HFF-Myc (cell line): Measurements from ENCODE around the gene PPRC1.

ENCODE experiments used
- DNase-seq: peaks from one replicate; pipeline ENCODE4 v3.0.0-alpha.2; 2011; ENCODE audit warnings: low read depth; ENCODE audit errors: extremely low read depth
- H3K4me3 ChIP-seq: replicated peaks from 2 replicates; pipeline ENCODE4 v1.5.1; 2011; ENCODE audit warnings: low read depth, mild to moderate bottlenecking, control low read depth, low read length
- TF ChIP-seq, protein P1 (sequence below): IDR thresholded peaks from 2 replicates; pipeline ENCODE4 v1.5.1; 2012; ENCODE audit warnings: mild to moderate bottlenecking, low read depth, low read length, control low read depth; ENCODE audit errors: missing control alignments

Gene PPRC1

DNA sequence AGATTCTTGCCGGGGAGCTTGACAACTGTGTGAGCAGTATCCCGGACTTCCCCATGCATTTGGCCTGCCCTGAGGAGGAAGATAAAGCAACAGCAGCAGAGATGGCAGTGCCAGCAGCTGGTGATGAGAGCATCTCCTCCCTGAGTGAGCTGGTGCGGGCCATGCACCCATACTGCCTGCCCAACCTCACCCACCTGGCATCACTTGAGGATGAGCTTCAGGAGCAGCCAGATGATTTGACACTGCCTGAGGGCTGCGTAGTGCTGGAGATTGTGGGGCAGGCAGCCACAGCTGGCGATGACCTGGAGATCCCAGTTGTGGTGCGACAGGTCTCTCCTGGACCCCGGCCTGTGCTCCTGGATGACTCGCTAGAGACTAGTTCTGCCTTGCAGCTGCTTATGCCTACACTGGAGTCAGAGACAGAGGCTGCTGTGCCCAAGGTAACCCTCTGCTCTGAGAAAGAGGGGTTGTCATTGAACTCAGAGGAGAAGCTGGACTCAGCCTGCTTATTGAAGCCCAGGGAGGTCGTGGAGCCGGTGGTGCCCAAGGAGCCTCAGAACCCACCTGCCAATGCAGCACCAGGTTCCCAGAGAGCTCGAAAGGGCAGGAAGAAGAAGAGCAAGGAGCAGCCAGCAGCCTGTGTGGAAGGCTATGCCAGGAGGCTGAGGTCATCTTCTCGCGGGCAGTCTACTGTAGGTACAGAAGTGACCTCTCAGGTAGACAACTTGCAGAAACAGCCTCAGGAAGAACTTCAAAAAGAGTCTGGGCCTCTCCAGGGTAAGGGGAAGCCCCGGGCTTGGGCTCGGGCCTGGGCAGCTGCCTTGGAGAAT is 6.7 kb downstream of the PPRC1 start:
- DNase-seq: no peak
- H3K4me3 ChIP-seq: no peak overlapping the region
- TF ChIP-seq, protein P1, sequence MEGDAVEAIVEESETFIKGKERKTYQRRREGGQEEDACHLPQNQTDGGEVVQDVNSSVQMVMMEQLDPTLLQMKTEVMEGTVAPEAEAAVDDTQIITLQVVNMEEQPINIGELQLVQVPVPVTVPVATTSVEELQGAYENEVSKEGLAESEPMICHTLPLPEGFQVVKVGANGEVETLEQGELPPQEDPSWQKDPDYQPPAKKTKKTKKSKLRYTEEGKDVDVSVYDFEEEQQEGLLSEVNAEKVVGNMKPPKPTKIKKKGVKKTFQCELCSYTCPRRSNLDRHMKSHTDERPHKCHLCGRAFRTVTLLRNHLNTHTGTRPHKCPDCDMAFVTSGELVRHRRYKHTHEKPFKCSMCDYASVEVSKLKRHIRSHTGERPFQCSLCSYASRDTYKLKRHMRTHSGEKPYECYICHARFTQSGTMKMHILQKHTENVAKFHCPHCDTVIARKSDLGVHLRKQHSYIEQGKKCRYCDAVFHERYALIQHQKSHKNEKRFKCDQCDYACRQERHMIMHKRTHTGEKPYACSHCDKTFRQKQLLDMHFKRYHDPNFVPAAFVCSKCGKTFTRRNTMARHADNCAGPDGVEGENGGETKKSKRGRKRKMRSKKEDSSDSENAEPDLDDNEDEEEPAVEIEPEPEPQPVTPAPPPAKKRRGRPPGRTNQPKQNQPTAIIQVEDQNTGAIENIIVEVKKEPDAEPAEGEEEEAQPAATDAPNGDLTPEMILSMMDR: no peak

GRCh38 chr10:102140218-102140617 is 7.4 kb downstream of the PPRC1 start:
- TF ChIP-seq, protein P1: no peak
- DNase-seq: no peak
- no peak overlapping the region for H3K4me3 ChIP-seq

DNA sequence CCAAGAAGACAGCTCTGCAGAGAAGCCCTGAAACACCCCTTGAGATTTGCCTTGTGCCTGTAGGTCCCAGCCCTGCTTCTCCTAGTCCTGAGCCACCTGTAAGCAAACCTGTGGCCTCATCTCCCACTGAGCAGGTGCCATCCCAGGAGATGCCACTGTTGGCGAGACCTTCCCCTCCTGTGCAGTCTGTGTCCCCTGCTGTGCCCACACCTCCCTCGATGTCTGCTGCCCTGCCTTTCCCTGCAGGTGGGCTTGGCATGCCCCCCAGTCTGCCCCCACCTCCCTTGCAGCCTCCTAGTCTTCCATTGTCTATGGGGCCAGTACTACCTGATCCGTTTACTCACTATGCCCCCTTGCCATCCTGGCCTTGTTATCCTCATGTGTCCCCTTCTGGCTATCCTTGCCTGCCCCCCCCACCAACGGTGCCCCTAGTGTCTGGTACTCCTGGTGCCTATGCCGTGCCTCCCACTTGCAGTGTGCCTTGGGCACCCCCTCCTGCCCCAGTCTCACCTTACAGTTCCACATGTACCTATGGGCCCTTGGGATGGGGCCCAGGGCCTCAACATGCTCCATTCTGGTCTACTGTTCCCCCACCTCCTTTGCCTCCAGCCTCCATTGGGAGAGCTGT is 8.2 kb downstream of the PPRC1 start:
- TF ChIP-seq, protein P1: no peak
- H3K4me3 ChIP-seq: no peak overlapping the region
- DNase-seq: no peak

DNA sequence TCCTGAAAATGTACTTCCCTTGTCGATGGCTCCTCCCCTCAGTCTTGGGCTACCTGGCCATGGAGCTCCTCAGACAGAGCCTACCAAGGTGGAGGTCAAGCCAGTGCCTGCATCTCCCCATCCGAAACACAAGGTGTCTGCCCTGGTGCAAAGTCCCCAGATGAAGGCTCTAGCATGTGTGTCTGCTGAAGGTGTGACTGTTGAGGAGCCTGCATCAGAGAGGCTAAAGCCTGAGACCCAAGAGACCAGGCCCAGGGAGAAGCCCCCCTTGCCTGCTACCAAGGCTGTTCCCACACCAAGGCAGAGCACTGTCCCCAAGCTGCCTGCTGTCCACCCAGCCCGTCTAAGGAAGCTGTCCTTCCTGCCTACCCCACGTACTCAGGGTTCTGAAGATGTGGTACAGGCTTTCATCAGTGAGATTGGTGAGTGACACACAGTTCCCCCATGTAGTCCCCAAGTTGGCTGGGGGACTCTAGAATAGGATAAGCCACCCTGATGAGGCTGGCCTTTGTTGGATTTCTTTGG is 8.8 kb downstream of the PPRC1 start:
- H3K4me3 ChIP-seq: no peak overlapping the region
- TF ChIP-seq, protein P1: no peak
- no peak for DNase-seq

DNA sequence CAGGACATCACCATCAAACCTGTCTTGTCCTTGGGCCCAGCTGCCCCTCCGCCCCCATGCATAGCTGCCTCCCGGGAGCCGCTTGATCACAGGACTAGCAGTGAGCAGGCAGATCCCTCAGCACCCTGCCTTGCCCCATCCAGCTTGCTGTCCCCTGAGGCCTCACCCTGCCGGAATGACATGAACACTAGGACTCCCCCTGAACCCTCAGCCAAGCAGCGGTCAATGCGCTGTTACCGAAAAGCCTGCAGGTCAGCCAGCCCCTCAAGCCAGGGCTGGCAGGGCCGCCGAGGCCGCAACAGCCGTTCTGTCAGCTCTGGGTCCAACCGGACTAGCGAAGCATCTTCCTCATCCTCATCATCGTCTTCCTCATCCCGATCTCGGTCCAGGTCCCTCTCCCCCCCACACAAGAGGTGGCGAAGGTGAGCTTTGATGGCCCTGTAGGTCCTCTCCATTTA is 14.2 kb downstream of the PPRC1 start:
- no peak for DNase-seq
- TF ChIP-seq, protein P1: no peak
- no peak overlapping the region for H3K4me3 ChIP-seq

GRCh38 chr10:102147561-102147960 is 14.7 kb downstream of the PPRC1 start:
- no peak for DNase-seq
- TF ChIP-seq, protein P1: no peak
- H3K4me3 ChIP-seq: no peak overlapping the region
